Measurements from ENCODE around the gene INAFM2. TPM values are rescaled to one million over a fixed set of nuclear protein-coding genes. Genes with fewer than 3 reads are reported as not detected.

INAFM2 gene
- total and polyA plus RNA-seq, 9 of the 15 experiments (the other 6 are each of a cell fraction or from before 2014, with no cell fraction given): 11.8 to 43.1 (median 27.2) TPM

DNA sequence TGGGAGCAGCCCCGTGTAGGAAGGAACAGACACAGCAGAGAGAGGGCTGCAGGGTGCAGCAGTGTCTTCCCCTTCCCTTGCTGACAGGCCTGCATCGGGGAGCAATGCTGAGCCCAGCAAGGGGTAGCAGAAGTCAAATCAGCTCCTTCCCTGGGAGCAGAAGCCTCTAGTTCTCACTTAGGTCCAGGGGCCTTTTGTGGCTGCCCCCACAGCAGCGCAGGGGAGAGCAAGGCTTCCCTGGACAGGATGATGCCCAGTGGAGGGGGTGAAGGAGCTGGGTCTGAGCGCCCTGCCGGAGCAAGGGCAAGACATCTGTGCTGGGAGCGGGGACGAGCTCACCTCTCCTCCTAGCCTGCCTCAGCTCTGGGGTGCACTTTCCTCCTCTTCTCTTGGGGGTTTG lies 16.6 kb upstream of the INAFM2 start:
- FAIRE-seq (no peak), DNase-seq (ENCODE audit: extremely low read depth in 1 of 4, low spot score in 3 of 4) (no peak), ATAC-seq (no peak)
- 54% methylated on average over 7 of the region's 7 CpGs for WGBS (ENCODE audit: insufficient coverage, low coverage, missing lambda C conversion rate)
- POLR2A ChIA-PET: interaction anchor here (0.6 to 1.8 kb wide), 3 partner anchors 26 to 525 kb away, joined by 3 to 4 read pairs (median 4); no protein-coding TSS in a partner anchor
- Histone ChIP-seq H2AFZ (ENCODE audit: low read depth, low read length) (peak overlapping the region; percentile 20; the same call in 1 of the 2 replicates), H3K27me3 (ENCODE audit: control insufficient read depth in 2 of 2, insufficient read depth in 2 of 2, low read length in 2 of 2) (peaks cover 0 to 8% of the 10 kb centered on the region in 2 experiments; a peak in 2 of 5 replicates), H3K9ac (ENCODE audit: insufficient read depth in 1 of 2, low read depth in 2 of 2, low read length in 2 of 2) (peak overlapping the region in 1 of 2 experiments; percentile 40; a peak in 1 of 4 replicates), H3K4me2 (ENCODE audit: insufficient read depth, low read length) (no peak overlapping the region), H3K4me3 (no peak overlapping the region), H3K9me1 (ENCODE audit: control insufficient read depth, insufficient read depth, low read length) (no peaks in the 10 kb centered on the region), H4K20me1 (replicated peaks; ENCODE audit: control insufficient read depth, insufficient read depth, low read length) (no peaks in the 10 kb centered on the region), H3K36me3 (ENCODE audit: control insufficient read depth, insufficient read depth, low read length) (no peaks in the 10 kb centered on the region), H3K9me3 (replicated peaks; ENCODE audit: control insufficient read depth, insufficient read depth, low read depth, low read length) (no peaks in the 10 kb centered on the region), H3K4me1 (replicated peaks in 1 of 2; ENCODE audit: control insufficient read depth in 2 of 2, insufficient read depth in 2 of 2, low read length in 2 of 2) (peaks cover 27 to 42% of the 10 kb centered on the region in 2 experiments), H3K27ac (ENCODE audit: extremely low read depth, low read depth, low read length) (no peak overlapping the region), H3K79me2 (ENCODE audit: control insufficient read depth, insufficient read depth, low read length) (no peaks in the 10 kb centered on the region)
- intact Hi-C loops (cut with micrococcal nuclease): no loop called here
- CTCF ChIA-PET (ENCODE audit: low intra/inter-chr PET ratio): interaction anchor here (5.2 kb wide), 1 partner anchor 26 kb away, joined by 87 read pairs; the partner anchor contains the start of gene ANKRD63
- no TSS peak for BruUV-seq (replicated peaks)
- in situ Hi-C loops (cut with MboI): no loop called here
- TF ChIP-seq PHTF2 (CRISPR knock-in tag; IDR thresholded peaks at IDR 0.05) (no peak), FOXM1 (IDR thresholded peaks at IDR 0.05; ENCODE audit: low read depth) (no peak), FOXM1 (CRISPR knock-in tag; IDR thresholded peaks at IDR 0.05; ENCODE audit: low read depth) (no peak), SIN3B (IDR thresholded peaks at IDR 0.05; ENCODE audit: low read depth) (no peak), FOS (IDR thresholded peaks at IDR 0.05; ENCODE audit: extremely low read depth, insufficient read length) (no peak)
- TF ChIP-seq, protein P1, sequence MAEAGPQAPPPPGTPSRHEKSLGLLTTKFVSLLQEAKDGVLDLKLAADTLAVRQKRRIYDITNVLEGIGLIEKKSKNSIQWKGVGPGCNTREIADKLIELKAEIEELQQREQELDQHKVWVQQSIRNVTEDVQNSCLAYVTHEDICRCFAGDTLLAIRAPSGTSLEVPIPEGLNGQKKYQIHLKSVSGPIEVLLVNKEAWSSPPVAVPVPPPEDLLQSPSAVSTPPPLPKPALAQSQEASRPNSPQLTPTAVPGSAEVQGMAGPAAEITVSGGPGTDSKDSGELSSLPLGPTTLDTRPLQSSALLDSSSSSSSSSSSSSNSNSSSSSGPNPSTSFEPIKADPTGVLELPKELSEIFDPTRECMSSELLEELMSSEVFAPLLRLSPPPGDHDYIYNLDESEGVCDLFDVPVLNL (CRISPR knock-in tag; IDR thresholded peaks at IDR 0.05; ENCODE audit: low read depth): no peak
- TF ChIP-seq, protein P2, sequence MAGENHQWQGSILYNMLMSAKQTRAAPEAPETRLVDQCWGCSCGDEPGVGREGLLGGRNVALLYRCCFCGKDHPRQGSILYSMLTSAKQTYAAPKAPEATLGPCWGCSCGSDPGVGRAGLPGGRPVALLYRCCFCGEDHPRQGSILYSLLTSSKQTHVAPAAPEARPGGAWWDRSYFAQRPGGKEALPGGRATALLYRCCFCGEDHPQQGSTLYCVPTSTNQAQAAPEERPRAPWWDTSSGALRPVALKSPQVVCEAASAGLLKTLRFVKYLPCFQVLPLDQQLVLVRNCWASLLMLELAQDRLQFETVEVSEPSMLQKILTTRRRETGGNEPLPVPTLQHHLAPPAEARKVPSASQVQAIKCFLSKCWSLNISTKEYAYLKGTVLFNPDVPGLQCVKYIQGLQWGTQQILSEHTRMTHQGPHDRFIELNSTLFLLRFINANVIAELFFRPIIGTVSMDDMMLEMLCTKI (IDR thresholded peaks at IDR 0.05; ENCODE audit: partially characterized antibody): no peak

Measured in K562 (cell line).